ENCODE results near the gene DNM3.
"Not testable (repeated sequence)": the region's sequence is repeated elsewhere in the genome, so short reads cannot be mapped to it uniquely, and the experiment has no call there.

The DNM3 gene

GRCh38 chr1:172357753-172358385, 516.6 kb downstream of the DNM3 start:
- DNase-seq (ENCODE audit: extremely low read depth, low read depth): no peak

GRCh38 chr1:172359491-172359999, 518.2 kb downstream of the DNM3 start:
- DNase-seq (ENCODE audit: extremely low read depth, low read depth): no peak
- no peak for TF ChIP-seq CTCF (IDR thresholded peaks at IDR 0.05; ENCODE audit: low read depth, low read length)

More at GRCh38 chr1:172357753-172358385, 516.6 kb downstream of the DNM3 start:
- no peak for TF ChIP-seq CTCF (IDR thresholded peaks at IDR 0.05; ENCODE audit: low read depth, low read length)

GRCh38 chr1:172360511-172360910, 519.2 kb downstream of the DNM3 start:
- TF ChIP-seq CTCF (IDR thresholded peaks at IDR 0.05; ENCODE audit: low read depth, low read length): no peak
- DNase-seq (ENCODE audit: extremely low read depth, low read depth): no peak

- TF ChIP-seq CTCF (IDR thresholded peaks at IDR 0.05; ENCODE audit: low read depth, low read length): no peak
- no peak for DNase-seq (ENCODE audit: extremely low read depth, low read depth)
Measured at GRCh38 chr1:172360985-172361384, 519.7 kb downstream of the DNM3 start.

GRCh38 chr1:172363852-172364251, 522.6 kb downstream of the DNM3 start:
- TF ChIP-seq CTCF (IDR thresholded peaks at IDR 0.05; ENCODE audit: low read depth, low read length): no peak
- DNase-seq (ENCODE audit: extremely low read depth, low read depth): no peak

- not testable (repeated sequence) for DNase-seq (ENCODE audit: extremely low read depth, low read depth)
Measured at GRCh38 chr1:172371646-172372045, 530.3 kb downstream of the DNM3 start.

- no peak for TF ChIP-seq CTCF (IDR thresholded peaks at IDR 0.05; ENCODE audit: low read depth, low read length)
- DNase-seq (ENCODE audit: extremely low read depth, low read depth): no peak
Measured at GRCh38 chr1:172373864-172374263, 532.6 kb downstream of the DNM3 start.

GRCh38 chr1:172375211-172375631, 533.9 kb downstream of the DNM3 start:
- DNase-seq (ENCODE audit: extremely low read depth, low read depth): no peak
- TF ChIP-seq CTCF (IDR thresholded peaks at IDR 0.05; ENCODE audit: low read depth, low read length): no peak

All from AG09319 (cell line).